Measurements from ENCODE around the gene MEST.

MEST gene

GRCh38 chr7:130489140-130489983 is 2.5 kb upstream of the MEST start:
- TF ChIP-seq, protein P1, sequence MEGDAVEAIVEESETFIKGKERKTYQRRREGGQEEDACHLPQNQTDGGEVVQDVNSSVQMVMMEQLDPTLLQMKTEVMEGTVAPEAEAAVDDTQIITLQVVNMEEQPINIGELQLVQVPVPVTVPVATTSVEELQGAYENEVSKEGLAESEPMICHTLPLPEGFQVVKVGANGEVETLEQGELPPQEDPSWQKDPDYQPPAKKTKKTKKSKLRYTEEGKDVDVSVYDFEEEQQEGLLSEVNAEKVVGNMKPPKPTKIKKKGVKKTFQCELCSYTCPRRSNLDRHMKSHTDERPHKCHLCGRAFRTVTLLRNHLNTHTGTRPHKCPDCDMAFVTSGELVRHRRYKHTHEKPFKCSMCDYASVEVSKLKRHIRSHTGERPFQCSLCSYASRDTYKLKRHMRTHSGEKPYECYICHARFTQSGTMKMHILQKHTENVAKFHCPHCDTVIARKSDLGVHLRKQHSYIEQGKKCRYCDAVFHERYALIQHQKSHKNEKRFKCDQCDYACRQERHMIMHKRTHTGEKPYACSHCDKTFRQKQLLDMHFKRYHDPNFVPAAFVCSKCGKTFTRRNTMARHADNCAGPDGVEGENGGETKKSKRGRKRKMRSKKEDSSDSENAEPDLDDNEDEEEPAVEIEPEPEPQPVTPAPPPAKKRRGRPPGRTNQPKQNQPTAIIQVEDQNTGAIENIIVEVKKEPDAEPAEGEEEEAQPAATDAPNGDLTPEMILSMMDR (IDR thresholded peaks at IDR 0.05; ENCODE audit: low read depth, low read length), result no peak
- peak; percentile 72 for DNase-seq (ENCODE audit: low read depth, low spot score)
- in situ Hi-C loops (cut with HindIII; ENCODE audit: low sequenced_read_pairs), result no loop called here
- no peak overlapping the region for H3K4me3 ChIP-seq (ENCODE audit: low read depth, low read length)

DNA sequence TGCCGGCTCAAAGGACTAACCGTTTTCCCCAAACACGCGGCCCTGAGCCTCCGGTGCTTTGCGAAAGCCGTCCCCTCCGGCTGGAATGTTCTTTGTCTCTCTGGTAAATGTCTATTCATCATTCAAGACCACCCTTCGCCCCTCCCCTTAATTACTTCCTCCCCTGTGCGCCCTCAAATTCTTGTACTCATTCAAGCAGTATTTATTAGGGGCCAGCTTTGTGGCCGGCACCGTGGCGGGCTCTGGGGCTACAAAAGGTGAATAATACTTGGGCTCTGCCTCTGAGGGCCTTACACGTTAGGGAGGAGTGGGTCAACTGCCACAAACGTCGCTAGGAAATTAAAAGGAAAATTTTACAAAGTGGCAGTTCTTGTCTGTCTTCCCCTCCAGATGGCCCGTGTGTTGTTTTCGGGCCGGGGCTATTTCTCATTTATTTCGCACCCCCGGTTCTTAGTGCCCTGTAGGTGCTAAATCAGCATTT is 1.5 kb upstream of the MEST start:
- H3K4me3 ChIP-seq (ENCODE audit: low read depth, low read length), result no peak overlapping the region
- TF ChIP-seq, protein P1 (IDR thresholded peaks at IDR 0.05; ENCODE audit: low read depth, low read length), result no peak
- peak; percentile 24 for DNase-seq (ENCODE audit: low read depth, low spot score)
- in situ Hi-C loops (cut with HindIII; ENCODE audit: low sequenced_read_pairs), result no loop called here

GRCh38 chr7:130490888-130491804 is 739 bp upstream of the MEST start:
- TF ChIP-seq, protein P1 (IDR thresholded peaks at IDR 0.05; ENCODE audit: low read depth, low read length), result peak; percentile 68
- DNase-seq (ENCODE audit: low read depth, low spot score), result peak; percentile 54
- in situ Hi-C loops (cut with HindIII; ENCODE audit: low sequenced_read_pairs), result no loop called here
- peak overlapping the region; percentile 68 for H3K4me3 ChIP-seq (ENCODE audit: low read depth, low read length)

- no peak for DNase-seq (ENCODE audit: low read depth, low spot score)
- peak overlapping the region; percentile 68 for H3K4me3 ChIP-seq (ENCODE audit: low read depth, low read length)
- in situ Hi-C loops (cut with HindIII; ENCODE audit: low sequenced_read_pairs), result no loop called here
- TF ChIP-seq, protein P1 (IDR thresholded peaks at IDR 0.05; ENCODE audit: low read depth, low read length), result no peak
These were observed 814 bp downstream of the MEST start for GRCh38 chr7:130492523-130493274.

- TF ChIP-seq, protein P1 (IDR thresholded peaks at IDR 0.05; ENCODE audit: low read depth, low read length), result no peak
- in situ Hi-C loops (cut with HindIII; ENCODE audit: low sequenced_read_pairs), result no loop called here
- DNase-seq (ENCODE audit: low read depth, low spot score), result peak; percentile 43
- peak overlapping the region; percentile 68 for H3K4me3 ChIP-seq (ENCODE audit: low read depth, low read length)
These were observed 1.5 kb downstream of the MEST start for GRCh38 chr7:130493275-130493873.
